H1 (cell line): ENCODE measurements around the gene ATXN1L. TPM values are rescaled to one million over a fixed set of nuclear protein-coding genes. Genes with fewer than 3 reads are reported as not detected.

Source experiments
- BACH1 ChIP-seq: IDR thresholded peaks from 2 replicates; pipeline ENCODE4 v1.6.1; 2012; ENCODE audit warnings: low read length, improper control_type of control experiment
- EGR1 ChIP-seq: IDR thresholded peaks from 2 replicates; pipeline ENCODE4 v1.6.1; 2011; ENCODE audit warnings: low read depth, low read length, borderline replicate concordance
- NANOG ChIP-seq: IDR thresholded peaks from 2 replicates; pipeline ENCODE4 v1.6.1; 2011; ENCODE audit warnings: low read length, low read depth, mild to moderate bottlenecking, inconsistent platforms; ENCODE audit not compliant: insufficient read depth, poor library complexity, severe bottlenecking
- SIN3A ChIP-seq, 2 experiments: IDR thresholded peaks in 1 of 2; conservative IDR thresholded peaks in 1 of 2; 2 replicates each; pipeline ENCODE4 v1.6.1; 2011 to 2012; ENCODE audit warnings: low read length in 2 of 2, improper control_type of control experiment in 1 of 2, low read depth in 1 of 2, mild to moderate bottlenecking in 1 of 2
- TAF7 ChIP-seq: optimal IDR thresholded peaks from 2 replicates; pipeline ENCODE3; 2011; ENCODE audit warnings: low read depth, mild to moderate bottlenecking, inconsistent platforms, low read length, moderate library complexity, borderline replicate concordance
- TEAD4 ChIP-seq: IDR thresholded peaks from 2 replicates; pipeline ENCODE4 v1.6.1; 2012; ENCODE audit warnings: low read depth, low read length, inconsistent platforms, mixed read lengths
- USF2 ChIP-seq: IDR thresholded peaks from 2 replicates; pipeline ENCODE4 v1.6.1; 2011; ENCODE audit warnings: low read length, improper control_type of control experiment
- polyA plus RNA-seq, 7 experiments: library from polyadenylated mRNA; depleted of rRNA in 3 of 7; stranded (reverse) in 5 of 7; unstranded in 2 of 7; fragments of >200 nt in 5 of 7; fragments of 200-250 nt in 2 of 7; gene quantifications; 1 replicate in 5 of 7; 2 replicates in 1 of 7; 4 replicates in 1 of 7; pipeline versions ENCODE4 v1.2.1 to v1.2.3, GENCODE V29; 2011 to 2013; ENCODE audit warnings: missing spikeins in 2 of 7, mixed read lengths in 2 of 7
- total RNA-seq: library from RNA; stranded (reverse); fragmentation: NEBNext Ultra II Directional; extraction: Animal tissue kit (Norgen Biotek cat#: 25700); gene quantifications from 2 replicates; pipeline ENCODE4 v1.2.1, GENCODE V29; 2021
- TF ChIP-seq, protein P1 (sequence below): fragments of 300-600 bp; sonication (generic); IDR thresholded peaks from 2 replicates; pipeline ENCODE4 v1.7.1; 2012; ENCODE audit warnings: low read length, moderate library complexity, mild to moderate bottlenecking, inconsistent platforms; ENCODE audit not compliant: insufficient replicate concordance

ATXN1L gene
- total and polyA plus RNA-seq, 2 of the 8 experiments (the other 6 are each of a cell fraction or from before 2014, with no cell fraction given) = 12.1 to 23.8 TPM

- TF ChIP-seq, protein P1, sequence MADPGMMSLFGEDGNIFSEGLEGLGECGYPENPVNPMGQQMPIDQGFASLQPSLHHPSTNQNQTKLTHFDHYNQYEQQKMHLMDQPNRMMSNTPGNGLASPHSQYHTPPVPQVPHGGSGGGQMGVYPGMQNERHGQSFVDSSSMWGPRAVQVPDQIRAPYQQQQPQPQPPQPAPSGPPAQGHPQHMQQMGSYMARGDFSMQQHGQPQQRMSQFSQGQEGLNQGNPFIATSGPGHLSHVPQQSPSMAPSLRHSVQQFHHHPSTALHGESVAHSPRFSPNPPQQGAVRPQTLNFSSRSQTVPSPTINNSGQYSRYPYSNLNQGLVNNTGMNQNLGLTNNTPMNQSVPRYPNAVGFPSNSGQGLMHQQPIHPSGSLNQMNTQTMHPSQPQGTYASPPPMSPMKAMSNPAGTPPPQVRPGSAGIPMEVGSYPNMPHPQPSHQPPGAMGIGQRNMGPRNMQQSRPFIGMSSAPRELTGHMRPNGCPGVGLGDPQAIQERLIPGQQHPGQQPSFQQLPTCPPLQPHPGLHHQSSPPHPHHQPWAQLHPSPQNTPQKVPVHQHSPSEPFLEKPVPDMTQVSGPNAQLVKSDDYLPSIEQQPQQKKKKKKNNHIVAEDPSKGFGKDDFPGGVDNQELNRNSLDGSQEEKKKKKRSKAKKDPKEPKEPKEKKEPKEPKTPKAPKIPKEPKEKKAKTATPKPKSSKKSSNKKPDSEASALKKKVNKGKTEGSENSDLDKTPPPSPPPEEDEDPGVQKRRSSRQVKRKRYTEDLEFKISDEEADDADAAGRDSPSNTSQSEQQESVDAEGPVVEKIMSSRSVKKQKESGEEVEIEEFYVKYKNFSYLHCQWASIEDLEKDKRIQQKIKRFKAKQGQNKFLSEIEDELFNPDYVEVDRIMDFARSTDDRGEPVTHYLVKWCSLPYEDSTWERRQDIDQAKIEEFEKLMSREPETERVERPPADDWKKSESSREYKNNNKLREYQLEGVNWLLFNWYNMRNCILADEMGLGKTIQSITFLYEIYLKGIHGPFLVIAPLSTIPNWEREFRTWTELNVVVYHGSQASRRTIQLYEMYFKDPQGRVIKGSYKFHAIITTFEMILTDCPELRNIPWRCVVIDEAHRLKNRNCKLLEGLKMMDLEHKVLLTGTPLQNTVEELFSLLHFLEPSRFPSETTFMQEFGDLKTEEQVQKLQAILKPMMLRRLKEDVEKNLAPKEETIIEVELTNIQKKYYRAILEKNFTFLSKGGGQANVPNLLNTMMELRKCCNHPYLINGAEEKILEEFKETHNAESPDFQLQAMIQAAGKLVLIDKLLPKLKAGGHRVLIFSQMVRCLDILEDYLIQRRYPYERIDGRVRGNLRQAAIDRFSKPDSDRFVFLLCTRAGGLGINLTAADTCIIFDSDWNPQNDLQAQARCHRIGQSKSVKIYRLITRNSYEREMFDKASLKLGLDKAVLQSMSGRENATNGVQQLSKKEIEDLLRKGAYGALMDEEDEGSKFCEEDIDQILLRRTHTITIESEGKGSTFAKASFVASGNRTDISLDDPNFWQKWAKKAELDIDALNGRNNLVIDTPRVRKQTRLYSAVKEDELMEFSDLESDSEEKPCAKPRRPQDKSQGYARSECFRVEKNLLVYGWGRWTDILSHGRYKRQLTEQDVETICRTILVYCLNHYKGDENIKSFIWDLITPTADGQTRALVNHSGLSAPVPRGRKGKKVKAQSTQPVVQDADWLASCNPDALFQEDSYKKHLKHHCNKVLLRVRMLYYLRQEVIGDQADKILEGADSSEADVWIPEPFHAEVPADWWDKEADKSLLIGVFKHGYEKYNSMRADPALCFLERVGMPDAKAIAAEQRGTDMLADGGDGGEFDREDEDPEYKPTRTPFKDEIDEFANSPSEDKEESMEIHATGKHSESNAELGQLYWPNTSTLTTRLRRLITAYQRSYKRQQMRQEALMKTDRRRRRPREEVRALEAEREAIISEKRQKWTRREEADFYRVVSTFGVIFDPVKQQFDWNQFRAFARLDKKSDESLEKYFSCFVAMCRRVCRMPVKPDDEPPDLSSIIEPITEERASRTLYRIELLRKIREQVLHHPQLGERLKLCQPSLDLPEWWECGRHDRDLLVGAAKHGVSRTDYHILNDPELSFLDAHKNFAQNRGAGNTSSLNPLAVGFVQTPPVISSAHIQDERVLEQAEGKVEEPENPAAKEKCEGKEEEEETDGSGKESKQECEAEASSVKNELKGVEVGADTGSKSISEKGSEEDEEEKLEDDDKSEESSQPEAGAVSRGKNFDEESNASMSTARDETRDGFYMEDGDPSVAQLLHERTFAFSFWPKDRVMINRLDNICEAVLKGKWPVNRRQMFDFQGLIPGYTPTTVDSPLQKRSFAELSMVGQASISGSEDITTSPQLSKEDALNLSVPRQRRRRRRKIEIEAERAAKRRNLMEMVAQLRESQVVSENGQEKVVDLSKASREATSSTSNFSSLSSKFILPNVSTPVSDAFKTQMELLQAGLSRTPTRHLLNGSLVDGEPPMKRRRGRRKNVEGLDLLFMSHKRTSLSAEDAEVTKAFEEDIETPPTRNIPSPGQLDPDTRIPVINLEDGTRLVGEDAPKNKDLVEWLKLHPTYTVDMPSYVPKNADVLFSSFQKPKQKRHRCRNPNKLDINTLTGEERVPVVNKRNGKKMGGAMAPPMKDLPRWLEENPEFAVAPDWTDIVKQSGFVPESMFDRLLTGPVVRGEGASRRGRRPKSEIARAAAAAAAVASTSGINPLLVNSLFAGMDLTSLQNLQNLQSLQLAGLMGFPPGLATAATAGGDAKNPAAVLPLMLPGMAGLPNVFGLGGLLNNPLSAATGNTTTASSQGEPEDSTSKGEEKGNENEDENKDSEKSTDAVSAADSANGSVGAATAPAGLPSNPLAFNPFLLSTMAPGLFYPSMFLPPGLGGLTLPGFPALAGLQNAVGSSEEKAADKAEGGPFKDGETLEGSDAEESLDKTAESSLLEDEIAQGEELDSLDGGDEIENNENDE = no peak
- TF ChIP-seq SIN3A (conservative IDR thresholded peaks at IDR 0.05 in 1 of 2, IDR thresholded peaks at IDR 0.05 in 1 of 2; ENCODE audit: low read depth in 1 of 2, low read length in 2 of 2) (0 out of 4 replicates have a peak, but pooled peaks have one; percentile 33 to 37), NANOG (no peak), TEAD4 (no peak), TAF7 (peak; percentile 88), EGR1 (0 out of 2 replicates have a peak, but pooled peaks have one; percentile 14), BACH1 (peak; percentile 89), USF2 (peak; percentile 4; the same call in 1 of the 2 replicates)
Measured at GRCh38 chr16:71894921-71895678, 49.3 kb downstream of the ATXN1L start, which contains the start of gene IST1 (continued).
